Mesodermal cell (in vitro differentiated cells): ENCODE measurements around the gene TOMM40.

Source experiments
- H3K27ac ChIP-seq: 2 replicates; pipeline ENCODE4 v1.7.0; 2013; ENCODE audit warnings: mild to moderate bottlenecking, low read depth, low read length, moderate library complexity; ENCODE audit not compliant: severe bottlenecking
- H3K36me3 ChIP-seq: 2 replicates; pipeline ENCODE4 v1.7.1; 2013; ENCODE audit warnings: mild to moderate bottlenecking, low read length, moderate library complexity; ENCODE audit not compliant: control insufficient read depth, insufficient read depth
- H3K4me1 ChIP-seq: one replicate; pipeline ENCODE4 v1.7.1; 2013; ENCODE audit warnings: mild to moderate bottlenecking, low read length; ENCODE audit not compliant: insufficient read depth, control insufficient read depth, poor library complexity, severe bottlenecking
- H3K4me3 ChIP-seq: 2 replicates; pipeline ENCODE4 v1.7.0; 2013; ENCODE audit warnings: low read length, control low read depth, mild to moderate bottlenecking; ENCODE audit not compliant: insufficient read depth, poor library complexity, severe bottlenecking; ENCODE audit errors: extremely low read depth
- H3K9me3 ChIP-seq: 2 replicates; pipeline ENCODE4 v1.7.1; 2013; ENCODE audit warnings: mild to moderate bottlenecking, low read length, moderate library complexity; ENCODE audit not compliant: control insufficient read depth
- WGBS, 2 experiments: methylation state at CpG; one replicate each; pipeline ENCODE4 v1.1.5; 2013; ENCODE audit warnings: missing lambda C conversion rate in 2 of 2; ENCODE audit not compliant: insufficient coverage in 2 of 2; 5-methylcytosine and 5-hydroxymethylcytosine counted together

Gene TOMM40

GRCh38 chr19:44931541-44931940 is 40.5 kb downstream of the TOMM40 start:
- Histone ChIP-seq H3K4me3 (no peak overlapping the region), H3K4me1 (no peaks in the 10 kb centered on the region)
- 100% methylated on average over 2 of the region's 4 CpGs; no CpG with 5 or more reads in 1 of the 2 experiments for WGBS, 2 experiments

GRCh38 chr19:44939668-44940067 is 48.6 kb downstream of the TOMM40 start:
- Histone ChIP-seq H3K4me1 (no peaks in the 10 kb centered on the region), H3K36me3 (no peaks in the 10 kb centered on the region), H3K9me3 (no peaks in the 10 kb centered on the region), H3K27ac (no peak overlapping the region), H3K4me3 (no peak overlapping the region)
- 72 to 89% methylated on average over 3 to 4 of the region's 5 CpGs for WGBS, 2 experiments

More at GRCh38 chr19:44931541-44931940, 40.5 kb downstream of the TOMM40 start:
- Histone ChIP-seq H3K36me3 (no peaks in the 10 kb centered on the region), H3K9me3 (no peaks in the 10 kb centered on the region), H3K27ac (no peak overlapping the region)

- Histone ChIP-seq H3K9me3 (no peaks in the 10 kb centered on the region), H3K27ac (no peak within 1 kb of the TSS), H3K36me3 (no peaks in the 10 kb centered on the region), H3K4me3 (no peak within 1 kb of the TSS), H3K4me1 (no peaks in the 10 kb centered on the region)
- WGBS, 2 experiments, result 92 to 96% methylated on average over 10 to 11 of the region's 14 CpGs
Measured at GRCh38 chr19:44942067-44942571, 51.1 kb downstream of the TOMM40 start, which contains the start of gene APOC4. APOC4 (plus strand) TSS chr19:44942237; CDS start chr19:44942278, 41 bp downstream.

GRCh38 chr19:44943801-44944249 is 52.8 kb downstream of the TOMM40 start:
- H3K4me1 ChIP-seq, result no peaks in the 10 kb centered on the region
- H3K27ac ChIP-seq, result no peak overlapping the region
- WGBS, 2 experiments, result 84 to 86% methylated on average over 10 of the region's 10 CpGs
- no peaks in the 10 kb centered on the region for H3K9me3 ChIP-seq
- H3K4me3 ChIP-seq, result no peak overlapping the region
- H3K36me3 ChIP-seq, result no peaks in the 10 kb centered on the region

GRCh38 chr19:44947041-44947581 is 56.1 kb downstream of the TOMM40 start:
- H3K36me3 ChIP-seq, result peaks cover 5% of the 10 kb centered on the region
- H3K9me3 ChIP-seq, result no peaks in the 10 kb centered on the region
- no peak overlapping the region for H3K27ac ChIP-seq
- H3K4me1 ChIP-seq, result no peaks in the 10 kb centered on the region
- 90% methylated on average over 12 to 13 of the region's 13 CpGs for WGBS, 2 experiments
- H3K4me3 ChIP-seq, result no peak overlapping the region

- H3K36me3 ChIP-seq, result peaks cover 5% of the 10 kb centered on the region
- no peaks in the 10 kb centered on the region for H3K9me3 ChIP-seq
- WGBS, 2 experiments, result 80% methylated on average over 1 of the region's 5 CpGs; no CpG with 5 or more reads in 1 of the 2 experiments
- H3K27ac ChIP-seq, result no peak overlapping the region
- no peak overlapping the region for H3K4me3 ChIP-seq
- no peaks in the 10 kb centered on the region for H3K4me1 ChIP-seq
Measured at GRCh38 chr19:44948237-44948636, 57.2 kb downstream of the TOMM40 start.

- H3K9me3 ChIP-seq, result no peaks in the 10 kb centered on the region
- peaks cover 7% of the 10 kb centered on the region for H3K36me3 ChIP-seq
- no peaks in the 10 kb centered on the region for H3K4me1 ChIP-seq
- no peak overlapping the region for H3K4me3 ChIP-seq
- H3K27ac ChIP-seq, result no peak overlapping the region
- 91 to 92% methylated on average over 4 of the region's 5 CpGs for WGBS, 2 experiments
Measured at GRCh38 chr19:44948763-44949374, 57.8 kb downstream of the TOMM40 start.

GRCh38 chr19:44949550-44949949 is 58.5 kb downstream of the TOMM40 start:
- no peak overlapping the region for H3K4me3 ChIP-seq
- H3K36me3 ChIP-seq, result peaks cover 7% of the 10 kb centered on the region
- H3K9me3 ChIP-seq, result no peaks in the 10 kb centered on the region
- H3K27ac ChIP-seq, result no peak overlapping the region
- no peaks in the 10 kb centered on the region for H3K4me1 ChIP-seq
- 90 to 94% methylated on average over 2 to 3 of the region's 9 CpGs for WGBS, 2 experiments

- no peak overlapping the region for H3K27ac ChIP-seq
- H3K4me3 ChIP-seq, result no peak overlapping the region
- peaks cover 4% of the 10 kb centered on the region for H3K4me1 ChIP-seq
- H3K9me3 ChIP-seq, result no peaks in the 10 kb centered on the region
- WGBS, 2 experiments, result 64 to 69% methylated on average over 11 to 12 of the region's 13 CpGs
- peaks cover 7% of the 10 kb centered on the region for H3K36me3 ChIP-seq
Measured at GRCh38 chr19:44951179-44952159, 60.4 kb downstream of the TOMM40 start.
